Endothelial cell of umbilical vein (primary cell): ENCODE data around the gene ITGAE. TPM values are rescaled to one million over a fixed set of nuclear protein-coding genes. Genes with fewer than 3 reads are reported as not detected.

Experiments
- BruUV-seq: library from RNA; stranded (reverse); fragments of 400-500 nt; replicated peaks from 2 replicates; lab custom pipeline; 2021; lab: Mats Ljungman, UMichigan
- CTCF ChIA-PET: fragments of 300-600, 350-600 bp; sonication (Branson Sonifier 250); formaldehyde crosslinking; loops from one replicate; lab custom pipeline; 2021; ENCODE audit warnings: antibody characterized with exemption, inconsistent platforms; lab: Charles Lee
- POLR2A ChIA-PET: fragments of 300-600, 350-600 bp; sonication (Branson Sonifier 250); formaldehyde crosslinking; loops from one replicate; lab custom pipeline; 2021; ENCODE audit warnings: antibody characterized with exemption, inconsistent platforms; lab: Charles Lee
- DNase-seq: peaks from one replicate; pipeline ENCODE4 v3.0.0-alpha.2; 2011; ENCODE audit warnings: low read depth, low spot score
- FAIRE-seq: peaks from 2 replicates; lab custom pipeline; 2011; peaks lifted over from hg19 to GRCh38; lab: Jason Lieb, UNC
- H2AFZ ChIP-seq: 2 replicates; pipeline ENCODE4 v1.6.0; 2012; ENCODE audit warnings: low read depth, low read length, control low read depth, inconsistent platforms
- H3K27ac ChIP-seq: 2 replicates; pipeline ENCODE4 v1.5.1; 2011; ENCODE audit warnings: low read depth, mild to moderate bottlenecking, control low read depth, low read length, moderate library complexity; ENCODE audit not compliant: insufficient read depth
- H3K27me3 ChIP-seq, 2 experiments: 2 replicates each; pipeline versions ENCODE4 v1.6.0 to v1.6.1; 2011; ENCODE audit warnings: low read length in 2 of 2, mixed read lengths in 1 of 2; ENCODE audit not compliant: control insufficient read depth in 2 of 2, insufficient read depth in 2 of 2
- H3K36me3 ChIP-seq, 2 experiments: 2 replicates in 1 of 2; 3 replicates in 1 of 2; pipeline ENCODE4 v1.5.1; 2011; ENCODE audit warnings: low read length in 2 of 2, mild to moderate bottlenecking in 1 of 2, moderate library complexity in 1 of 2; ENCODE audit not compliant: control insufficient read depth in 2 of 2, insufficient read depth in 2 of 2; ENCODE audit errors: extremely low read depth in 1 of 2
- H3K4me1 ChIP-seq: 3 replicates; pipeline ENCODE4 v1.5.1; 2011; ENCODE audit warnings: mild to moderate bottlenecking, low read length; ENCODE audit not compliant: control insufficient read depth, insufficient read depth; ENCODE audit errors: extremely low read depth
- H3K4me2 ChIP-seq: 2 replicates; pipeline ENCODE4 v1.6.1; 2011; ENCODE audit warnings: low read length, control low read depth, mixed read lengths; ENCODE audit not compliant: insufficient read depth
- H3K4me3 ChIP-seq, 3 experiments: fragments of 200-600 bp in 1 of 3; sonication (generic), shearing (Covaris generic) in 1 of 3; replicated peaks in 1 of 3; 2 replicates each; pipeline ENCODE4 v1.5.1; 2011 to 2016; ENCODE audit warnings: control low read depth in 3 of 3, low read length in 3 of 3, mild to moderate bottlenecking in 2 of 3, inconsistent platforms in 1 of 3, low read depth in 1 of 3, moderate library complexity in 1 of 3; ENCODE audit not compliant: insufficient read depth in 1 of 3
- H3K79me2 ChIP-seq: 2 replicates; pipeline ENCODE4 v1.6.0; 2012; ENCODE audit warnings: low read length, inconsistent platforms; ENCODE audit not compliant: control insufficient read depth, insufficient read depth
- H3K9ac ChIP-seq: replicated peaks from 2 replicates; pipeline ENCODE3; 2011; ENCODE audit warnings: low read length, control low read depth; ENCODE audit not compliant: insufficient read depth; ENCODE audit errors: extremely low read depth
- H3K9me1 ChIP-seq: replicated peaks from 3 replicates; pipeline ENCODE4 v1.6.0; 2011; ENCODE audit warnings: mild to moderate bottlenecking, low read length; ENCODE audit not compliant: control insufficient read depth, insufficient read depth; ENCODE audit errors: extremely low read depth
- H3K9me3 ChIP-seq: replicated peaks from 2 replicates; pipeline ENCODE4 v1.5.1; 2012; ENCODE audit warnings: low read length, inconsistent platforms; ENCODE audit not compliant: control insufficient read depth, insufficient read depth
- H4K20me1 ChIP-seq: replicated peaks from 2 replicates; pipeline ENCODE3; 2011; ENCODE audit warnings: mild to moderate bottlenecking, low read length; ENCODE audit not compliant: control insufficient read depth, insufficient read depth; ENCODE audit errors: extremely low read depth
- CTCF ChIP-seq, 2 donors: IDR thresholded peaks; 1 replicate in 1 of 2; 2 replicates in 1 of 2; pipeline ENCODE4 v1.5.1; 2011; ENCODE audit warnings: low read length in 2 of 2, mild to moderate bottlenecking in 2 of 2, moderate library complexity in 2 of 2, control low read depth in 1 of 2, inconsistent platforms in 1 of 2, low read depth in 1 of 2; ENCODE audit not compliant: insufficient read depth in 1 of 2; ENCODE audit errors: extremely low read depth in 1 of 2
- EZH2 ChIP-seq: IDR thresholded peaks from 2 replicates; pipeline ENCODE4 v1.6.1; 2012; ENCODE audit warnings: borderline replicate concordance, low read depth, mild to moderate bottlenecking, moderate library complexity, low read length, inconsistent platforms; ENCODE audit not compliant: severe bottlenecking
- FOS ChIP-seq: IDR thresholded peaks from 2 replicates; pipeline ENCODE4 v1.6.1; 2011; ENCODE audit warnings: mild to moderate bottlenecking, low read length, moderate library complexity, borderline replicate concordance; ENCODE audit not compliant: insufficient read depth
- GATA2 ChIP-seq: IDR thresholded peaks from 2 replicates; pipeline ENCODE4 v1.7.0; 2011; ENCODE audit warnings: low read depth, mild to moderate bottlenecking, moderate library complexity, mixed read lengths, low read length; ENCODE audit not compliant: insufficient read length, insufficient read depth
- JUN ChIP-seq: IDR thresholded peaks from 2 replicates; pipeline ENCODE4 v1.6.1; 2011; ENCODE audit warnings: borderline replicate concordance, low read depth; ENCODE audit not compliant: insufficient read length, insufficient read depth
- MAX ChIP-seq: IDR thresholded peaks from 2 replicates; pipeline ENCODE4 v1.6.1; 2011; ENCODE audit not compliant: insufficient read depth, insufficient read length
- MYC ChIP-seq: IDR thresholded peaks from one replicate; pipeline ENCODE4 v1.6.1; 2011; ENCODE audit warnings: mild to moderate bottlenecking, low read depth, low read length
- POLR2A ChIP-seq: IDR thresholded peaks from 2 replicates; pipeline ENCODE4 v1.6.1; 2012; ENCODE audit warnings: low read depth, mild to moderate bottlenecking, control low read depth, low read length
- POLR2AphosphoS5 ChIP-seq: IDR thresholded peaks from 2 replicates; pipeline ENCODE4 v1.6.1; 2012; ENCODE audit warnings: low read depth, mild to moderate bottlenecking, control low read depth, low read length, moderate library complexity; ENCODE audit not compliant: insufficient read depth
- dilution Hi-C: fragments of 300-500 bp; cut with MboI; formaldehyde crosslinking; loops from one replicate; pipeline ENCODE4 v1.15.0; 2019; ENCODE audit warnings: low sequenced_read_pairs; ENCODE audit not compliant: extremely low pct_ligation_motif_present
- intact Hi-C: fragments of 100-400 bp; cut with micrococcal nuclease; formaldehyde crosslinking; loops from one replicate; pipeline ENCODE4 v1.10.0; 2022
- polyA plus RNA-seq, 4 experiments: library from polyadenylated mRNA; depleted of rRNA in 3 of 4; stranded (reverse) in 3 of 4; unstranded in 1 of 4; fragments of >200 nt; gene quantifications; 2 replicates each; pipeline versions ENCODE4 v1.2.1 to v1.2.3, GENCODE V29; 2011 to 2012; ENCODE audit warnings: missing spikeins in 1 of 4
- total RNA-seq: library from RNA; stranded (reverse); gene quantifications from 2 replicates; pipeline ENCODE4 v1.2.3, GENCODE V29; 2021

Gene ITGAE
- total and polyA plus RNA-seq, 2 donors (not counting 3 experiments of a cell fraction or from before 2014, with no cell fraction given) = 29.6 to 71.6 TPM

- Histone ChIP-seq H3K27me3 (no peaks in the 10 kb centered on the region), H3K9me1 (no peaks in the 10 kb centered on the region), H3K9ac (no peak overlapping the region), H3K36me3 (peaks cover 0 to 2% of the 10 kb centered on the region in 2 experiments), H3K4me2 (no peak overlapping the region), H3K4me3 (no peak overlapping the region), H4K20me1 (no peaks in the 10 kb centered on the region), H3K9me3 (no peaks in the 10 kb centered on the region), H3K27ac (no peak overlapping the region), H3K4me1 (no peaks in the 10 kb centered on the region), H2AFZ (no peak overlapping the region), H3K79me2 (no peaks in the 10 kb centered on the region)
- FAIRE-seq = no peak
- ChIA-PET POLR2A (no interaction called here), CTCF (no interaction called here)
- no peak for DNase-seq
- intact Hi-C loops = no loop called here
- BruUV-seq = no TSS peak
- TF ChIP-seq MYC (no peak), POLR2A (no peak), POLR2AphosphoS5 (no peak), GATA2 (no peak), CTCF (IDR thresholded peaks at IDR 0.05; ENCODE audit: extremely low read depth in 1 of 2, insufficient read depth in 1 of 2, low read depth in 1 of 2, low read length in 2 of 2) (no peak), JUN (no peak), MAX (no peak), EZH2 (no peak), FOS (no peak)
- dilution Hi-C loops = no loop called here
These were observed 1.7 kb upstream of the ITGAE start for GRCh38 chr17:3802461-3803307.
